ENCODE data around the gene EOMES.

DNA sequence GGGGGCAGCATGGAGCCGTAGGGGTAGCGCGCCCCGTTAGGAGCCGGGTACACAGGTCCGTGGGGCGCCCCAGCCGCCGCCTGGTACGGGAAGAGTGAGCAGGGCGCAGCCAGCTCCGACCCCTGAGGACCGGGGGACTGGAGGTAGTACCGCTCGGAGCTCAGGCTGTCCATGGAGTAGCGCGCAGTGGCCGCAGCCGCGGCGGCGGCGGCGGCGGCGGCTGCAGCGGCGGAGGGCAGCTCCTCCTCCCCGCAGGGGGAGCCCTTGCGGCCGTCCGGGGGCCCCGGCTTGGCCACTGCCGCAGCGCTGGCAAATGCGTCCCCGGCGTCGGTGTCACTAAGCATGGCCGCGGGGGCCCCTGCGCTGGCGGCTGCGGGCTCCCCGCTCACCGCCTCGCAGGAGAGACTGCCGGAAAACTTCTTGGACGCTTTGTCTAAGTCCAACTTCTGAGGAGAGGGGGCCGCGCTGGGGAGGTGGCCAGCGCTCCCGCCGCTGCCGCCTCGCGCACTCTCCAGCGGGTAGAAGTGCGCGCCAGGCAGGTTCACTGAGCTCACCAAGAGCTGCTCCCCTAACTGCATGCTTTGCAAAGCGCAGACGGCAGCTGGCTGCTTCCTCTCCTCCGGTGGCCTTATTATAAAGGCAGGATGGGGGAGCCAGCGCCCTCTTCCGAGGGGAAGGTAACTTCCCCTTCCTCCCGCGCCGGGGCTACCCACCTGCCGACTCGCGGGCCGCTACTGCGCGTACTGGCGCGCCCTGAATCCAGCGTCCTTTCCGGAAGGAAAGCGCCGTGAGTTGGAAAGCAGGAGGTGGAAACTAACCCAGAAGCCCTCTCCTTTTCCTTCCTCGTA is at the start of gene EOMES:
- TF ChIP-seq, protein P1, sequence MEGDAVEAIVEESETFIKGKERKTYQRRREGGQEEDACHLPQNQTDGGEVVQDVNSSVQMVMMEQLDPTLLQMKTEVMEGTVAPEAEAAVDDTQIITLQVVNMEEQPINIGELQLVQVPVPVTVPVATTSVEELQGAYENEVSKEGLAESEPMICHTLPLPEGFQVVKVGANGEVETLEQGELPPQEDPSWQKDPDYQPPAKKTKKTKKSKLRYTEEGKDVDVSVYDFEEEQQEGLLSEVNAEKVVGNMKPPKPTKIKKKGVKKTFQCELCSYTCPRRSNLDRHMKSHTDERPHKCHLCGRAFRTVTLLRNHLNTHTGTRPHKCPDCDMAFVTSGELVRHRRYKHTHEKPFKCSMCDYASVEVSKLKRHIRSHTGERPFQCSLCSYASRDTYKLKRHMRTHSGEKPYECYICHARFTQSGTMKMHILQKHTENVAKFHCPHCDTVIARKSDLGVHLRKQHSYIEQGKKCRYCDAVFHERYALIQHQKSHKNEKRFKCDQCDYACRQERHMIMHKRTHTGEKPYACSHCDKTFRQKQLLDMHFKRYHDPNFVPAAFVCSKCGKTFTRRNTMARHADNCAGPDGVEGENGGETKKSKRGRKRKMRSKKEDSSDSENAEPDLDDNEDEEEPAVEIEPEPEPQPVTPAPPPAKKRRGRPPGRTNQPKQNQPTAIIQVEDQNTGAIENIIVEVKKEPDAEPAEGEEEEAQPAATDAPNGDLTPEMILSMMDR (IDR thresholded peaks at IDR 0.05) = no peak
- TF ChIP-seq POLR2A (IDR thresholded peaks at IDR 0.05) (no peak), POLR2AphosphoS5 (IDR thresholded peaks at IDR 0.05) (no peak), EP300 (IDR thresholded peaks at IDR 0.05) (no peak)

Measured in gastroesophageal sphincter (tissue), 3 donors.